ENCODE results near the gene RGS5. TPM values are rescaled to one million over a fixed set of nuclear protein-coding genes. Genes with fewer than 3 reads are reported as not detected.

The RGS5 gene
- polyA plus RNA-seq, 1 donor (not counting 4 experiments of a cell fraction or from before 2014, with no cell fraction given): 4.1 TPM

- Histone ChIP-seq H3K27me3 (ENCODE audit: control insufficient read depth, extremely low read depth, insufficient read depth, low read length) (no peaks in the 10 kb centered on the region), H3K4me1 (ENCODE audit: control insufficient read depth, extremely low read depth, insufficient read depth, low read length) (no peaks in the 10 kb centered on the region), H3K4me2 (ENCODE audit: control insufficient read depth, extremely low read depth, insufficient read depth, low read depth, low read length) (no peak overlapping the region), H3K79me2 (ENCODE audit: control insufficient read depth, insufficient read depth, low read length) (no peaks in the 10 kb centered on the region), H3K36me3 (ENCODE audit: control insufficient read depth in 2 of 2, extremely low read depth in 1 of 2, insufficient read depth in 2 of 2, low read length in 2 of 2) (no peaks in the 10 kb centered on the region), H2AFZ (ENCODE audit: control insufficient read depth, low read length) (no peak overlapping the region), H3K9me1 (ENCODE audit: control insufficient read depth, extremely low read depth, insufficient read depth, low read length) (no peaks in the 10 kb centered on the region), H4K20me1 (ENCODE audit: control insufficient read depth, extremely low read depth, insufficient read depth, low read length) (no peaks in the 10 kb centered on the region), H3K9me3 (ENCODE audit: control insufficient read depth, low read depth, low read length) (no peaks in the 10 kb centered on the region), H3K4me3 (ENCODE audit: control insufficient read depth in 2 of 3, extremely low read depth in 1 of 3, insufficient read depth in 2 of 3, low read depth in 1 of 3, low read length in 3 of 3) (no peak overlapping the region), H3K27ac (ENCODE audit: control insufficient read depth, insufficient read depth, low read length) (no peak overlapping the region), H3K9ac (ENCODE audit: control insufficient read depth, extremely low read depth, insufficient read depth, low read length) (no peak overlapping the region)
- FAIRE-seq (no peak), DNase-seq (ENCODE audit: low read depth, low spot score) (no peak)
- dilution Hi-C loops (cut with MboI; ENCODE audit: extremely low pct_ligation_motif_present, low sequenced_read_pairs): no loop called here
- TF ChIP-seq, protein P1, sequence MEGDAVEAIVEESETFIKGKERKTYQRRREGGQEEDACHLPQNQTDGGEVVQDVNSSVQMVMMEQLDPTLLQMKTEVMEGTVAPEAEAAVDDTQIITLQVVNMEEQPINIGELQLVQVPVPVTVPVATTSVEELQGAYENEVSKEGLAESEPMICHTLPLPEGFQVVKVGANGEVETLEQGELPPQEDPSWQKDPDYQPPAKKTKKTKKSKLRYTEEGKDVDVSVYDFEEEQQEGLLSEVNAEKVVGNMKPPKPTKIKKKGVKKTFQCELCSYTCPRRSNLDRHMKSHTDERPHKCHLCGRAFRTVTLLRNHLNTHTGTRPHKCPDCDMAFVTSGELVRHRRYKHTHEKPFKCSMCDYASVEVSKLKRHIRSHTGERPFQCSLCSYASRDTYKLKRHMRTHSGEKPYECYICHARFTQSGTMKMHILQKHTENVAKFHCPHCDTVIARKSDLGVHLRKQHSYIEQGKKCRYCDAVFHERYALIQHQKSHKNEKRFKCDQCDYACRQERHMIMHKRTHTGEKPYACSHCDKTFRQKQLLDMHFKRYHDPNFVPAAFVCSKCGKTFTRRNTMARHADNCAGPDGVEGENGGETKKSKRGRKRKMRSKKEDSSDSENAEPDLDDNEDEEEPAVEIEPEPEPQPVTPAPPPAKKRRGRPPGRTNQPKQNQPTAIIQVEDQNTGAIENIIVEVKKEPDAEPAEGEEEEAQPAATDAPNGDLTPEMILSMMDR (optimal IDR thresholded peaks at IDR 0.05 in 1 of 3, IDR thresholded peaks at IDR 0.05 in 1 of 3, conservative IDR thresholded peaks at IDR 0.05 in 1 of 3; ENCODE audit: extremely low read depth in 1 of 3, insufficient read depth in 2 of 3, low read length in 3 of 3): no peak
- TF ChIP-seq EZH2 (IDR thresholded peaks at IDR 0.05; ENCODE audit: low read length): no peak
Measured at GRCh38 chr1:163107655-163108054, 95.1 kb downstream of the RGS5 start.

DNA sequence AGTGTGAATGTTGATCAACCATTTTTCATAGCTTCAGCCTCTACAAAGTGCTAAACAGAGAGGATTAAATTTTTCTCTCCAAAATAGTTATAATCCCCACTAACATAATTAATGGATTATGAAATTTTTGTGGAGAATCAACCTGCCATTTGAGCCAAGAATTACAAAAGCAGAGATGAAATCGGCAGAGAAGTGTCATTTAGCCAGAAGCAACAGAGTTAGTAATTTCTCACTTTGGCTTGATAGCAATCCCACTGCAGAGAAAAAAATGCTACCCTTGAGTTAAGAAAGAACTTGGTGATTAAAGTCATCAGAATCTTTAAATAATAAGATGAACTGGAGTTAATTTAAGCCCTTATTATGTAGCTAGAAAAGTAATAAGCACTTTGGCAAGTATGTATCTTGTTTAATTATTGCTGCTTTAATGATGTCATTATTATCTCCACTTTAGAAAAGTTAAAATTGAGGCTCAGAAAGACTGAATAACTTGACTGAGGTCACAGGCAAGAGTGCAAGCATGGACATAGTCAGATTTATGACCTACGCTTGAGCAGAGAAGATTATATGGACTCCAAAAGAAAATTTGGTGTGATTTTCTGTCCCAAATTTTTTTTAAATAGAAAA, 96.2 kb downstream of the RGS5 start:
- H3K27ac ChIP-seq (ENCODE audit: control insufficient read depth, insufficient read depth, low read length): no peak overlapping the region
- no peak for DNase-seq (ENCODE audit: low read depth, low spot score)
- H3K9me1 ChIP-seq (ENCODE audit: control insufficient read depth, extremely low read depth, insufficient read depth, low read length): no peaks in the 10 kb centered on the region
- dilution Hi-C loops (cut with MboI; ENCODE audit: extremely low pct_ligation_motif_present, low sequenced_read_pairs): no loop called here
- no peaks in the 10 kb centered on the region for H3K27me3 ChIP-seq (ENCODE audit: control insufficient read depth, extremely low read depth, insufficient read depth, low read length)
- FAIRE-seq: no peak
- no peak overlapping the region for H3K4me3 ChIP-seq (ENCODE audit: control insufficient read depth in 2 of 3, extremely low read depth in 1 of 3, insufficient read depth in 2 of 3, low read depth in 1 of 3, low read length in 3 of 3)
- no peaks in the 10 kb centered on the region for H3K36me3 ChIP-seq (ENCODE audit: control insufficient read depth in 2 of 2, extremely low read depth in 1 of 2, insufficient read depth in 2 of 2, low read length in 2 of 2)
- no peak overlapping the region for H3K4me2 ChIP-seq (ENCODE audit: control insufficient read depth, extremely low read depth, insufficient read depth, low read depth, low read length)
- H2AFZ ChIP-seq (ENCODE audit: control insufficient read depth, low read length): no peak overlapping the region
- H3K9me3 ChIP-seq (ENCODE audit: control insufficient read depth, low read depth, low read length): no peaks in the 10 kb centered on the region
- TF ChIP-seq, protein P1 (optimal IDR thresholded peaks at IDR 0.05 in 1 of 3, IDR thresholded peaks at IDR 0.05 in 1 of 3, conservative IDR thresholded peaks at IDR 0.05 in 1 of 3; ENCODE audit: extremely low read depth in 1 of 3, insufficient read depth in 2 of 3, low read length in 3 of 3): no peak
- TF ChIP-seq EZH2 (IDR thresholded peaks at IDR 0.05; ENCODE audit: low read length): no peak
- H3K9ac ChIP-seq (ENCODE audit: control insufficient read depth, extremely low read depth, insufficient read depth, low read length): no peak overlapping the region
- H3K4me1 ChIP-seq (ENCODE audit: control insufficient read depth, extremely low read depth, insufficient read depth, low read length): no peaks in the 10 kb centered on the region
- no peaks in the 10 kb centered on the region for H4K20me1 ChIP-seq (ENCODE audit: control insufficient read depth, extremely low read depth, insufficient read depth, low read length)
- no peaks in the 10 kb centered on the region for H3K79me2 ChIP-seq (ENCODE audit: control insufficient read depth, insufficient read depth, low read length)
